ENCODE data around the gene JAG1. TPM values are rescaled to one million over a fixed set of nuclear protein-coding genes. Genes with fewer than 3 reads are reported as not detected.
A peak's percentile ranks its signal among the peaks of the same experiment; 100 is the strongest.
"Not testable (repeated sequence)": the region's sequence is repeated elsewhere in the genome, so short reads cannot be mapped to it uniquely, and the experiment has no call there.

Gene JAG1
- total and polyA plus RNA-seq, 4 experiments from 2014 or later, result 0.04 to 1.9 (median 0.45) TPM

- Mint-ChIP-seq H3K27ac (no peak overlapping the region), H3K9me3 (peaks cover 0 to 2% (median 0%) of the 10 kb centered on the region in 8 donors), H3K27me3 (no peaks in the 10 kb centered on the region), H3K4me1 (no peaks in the 10 kb centered on the region), H3K36me3 (peaks cover 9 to 33% of the 10 kb centered on the region in 2 donors), H3K4me3 (no peak overlapping the region)
- H3K27ac ChIP-seq (ENCODE audit: low read depth, low read length), result no peak overlapping the region
- intact Hi-C loops (cut with micrococcal nuclease), result no loop called here
- H3K9me3 ChIP-seq (ENCODE audit: control insufficient read depth in 1 of 2, low read length in 2 of 2), result no peaks in the 10 kb centered on the region
- ChIA-PET CTCF (ENCODE audit: partially characterized antibody) (no interaction called here), POLR2A (ENCODE audit: partially characterized antibody) (no interaction called here)
- H3K36me3 ChIP-seq (ENCODE audit: insufficient read depth, low read length), result no peaks in the 10 kb centered on the region
- H3K27me3 ChIP-seq (ENCODE audit: insufficient read depth, low read length), result no peaks in the 10 kb centered on the region
- DNase-seq, result no peak
- no peak overlapping the region for H3K4me3 ChIP-seq (ENCODE audit: low read length in 2 of 2)
- no peaks in the 10 kb centered on the region for H3K4me1 ChIP-seq (ENCODE audit: insufficient read depth, low read length)
These were observed 48.2 kb downstream of the JAG1 start for GRCh38 chr20:10625641-10626040.

GRCh38 chr20:10622657-10623418 is 51.0 kb downstream of the JAG1 start:
- intact Hi-C loops (cut with micrococcal nuclease), result no loop called here
- Histone ChIP-seq H3K36me3 (ENCODE audit: insufficient read depth, low read length) (no peaks in the 10 kb centered on the region), H3K27ac (ENCODE audit: low read depth, low read length) (no peak overlapping the region), H3K4me3 (ENCODE audit: low read length in 2 of 2) (no peak overlapping the region), H3K9me3 (ENCODE audit: control insufficient read depth in 1 of 2, low read length in 2 of 2) (no peaks in the 10 kb centered on the region), H3K4me1 (ENCODE audit: insufficient read depth, low read length) (no peaks in the 10 kb centered on the region), H3K27me3 (ENCODE audit: insufficient read depth, low read length) (no peaks in the 10 kb centered on the region)
- DNase-seq, result no peak
- H3K4me3 Mint-ChIP-seq, result no peak overlapping the region
- CTCF ChIA-PET (ENCODE audit: partially characterized antibody), result no interaction called here
- POLR2A ChIA-PET (ENCODE audit: partially characterized antibody), result no interaction called here
- H3K27me3 Mint-ChIP-seq, result no peaks in the 10 kb centered on the region
- H3K27ac Mint-ChIP-seq, result peak overlapping the region in 1 of 7 donors; percentile 32
- H3K4me1 Mint-ChIP-seq, result no peaks in the 10 kb centered on the region
- H3K36me3 Mint-ChIP-seq, result peaks cover 9 to 33% of the 10 kb centered on the region in 2 donors
- peaks cover 0 to 2% (median 0%) of the 10 kb centered on the region in 8 donors for H3K9me3 Mint-ChIP-seq

GRCh38 chr20:10621149-10621548 is 52.6 kb downstream of the JAG1 start:
- intact Hi-C loops (cut with micrococcal nuclease), result no loop called here
- POLR2A ChIA-PET (ENCODE audit: partially characterized antibody), result no interaction called here
- no peaks in the 10 kb centered on the region for H3K9me3 ChIP-seq (ENCODE audit: control insufficient read depth in 1 of 2, low read length in 2 of 2)
- H3K4me3 Mint-ChIP-seq, result no peak overlapping the region
- no peaks in the 10 kb centered on the region for H3K36me3 ChIP-seq (ENCODE audit: insufficient read depth, low read length)
- no peaks in the 10 kb centered on the region for H3K4me1 Mint-ChIP-seq
- no peak overlapping the region for H3K27ac Mint-ChIP-seq
- no peak for DNase-seq
- peaks cover 0 to 2% (median 0%) of the 10 kb centered on the region in 8 donors for H3K9me3 Mint-ChIP-seq
- no peaks in the 10 kb centered on the region for H3K4me1 ChIP-seq (ENCODE audit: insufficient read depth, low read length)
- no peak overlapping the region for H3K27ac ChIP-seq (ENCODE audit: low read depth, low read length)
- no peak overlapping the region for H3K4me3 ChIP-seq (ENCODE audit: low read length in 2 of 2)
- H3K27me3 ChIP-seq (ENCODE audit: insufficient read depth, low read length), result no peaks in the 10 kb centered on the region
- H3K27me3 Mint-ChIP-seq, result no peaks in the 10 kb centered on the region
- H3K36me3 Mint-ChIP-seq, result peaks cover 11 to 45% of the 10 kb centered on the region in 2 donors
- CTCF ChIA-PET (ENCODE audit: partially characterized antibody), result no interaction called here

- no peak for DNase-seq
- no peak overlapping the region for H3K27ac ChIP-seq (ENCODE audit: low read depth, low read length)
- Mint-ChIP-seq H3K9me3 (peaks cover 0 to 8% (median 0%) of the 10 kb centered on the region in 8 donors), H3K27ac (no peak overlapping the region), H3K4me1 (no peaks in the 10 kb centered on the region), H3K36me3 (peaks cover 16 to 47% of the 10 kb centered on the region in 2 donors), H3K4me3 (no peak overlapping the region), H3K27me3 (no peaks in the 10 kb centered on the region)
- H3K4me3 ChIP-seq (ENCODE audit: low read length in 2 of 2), result no peak overlapping the region
- intact Hi-C loops (cut with micrococcal nuclease), result no loop called here
- H3K36me3 ChIP-seq (ENCODE audit: insufficient read depth, low read length), result no peaks in the 10 kb centered on the region
- ChIA-PET POLR2A (ENCODE audit: partially characterized antibody) (no interaction called here), CTCF (ENCODE audit: partially characterized antibody) (no interaction called here)
- no peaks in the 10 kb centered on the region for H3K9me3 ChIP-seq (ENCODE audit: control insufficient read depth in 1 of 2, low read length in 2 of 2)
- H3K27me3 ChIP-seq (ENCODE audit: insufficient read depth, low read length), result no peaks in the 10 kb centered on the region
- no peaks in the 10 kb centered on the region for H3K4me1 ChIP-seq (ENCODE audit: insufficient read depth, low read length)
These were observed 54.4 kb downstream of the JAG1 start for GRCh38 chr20:10619427-10619826.

- Mint-ChIP-seq H3K9me3 (peaks cover 0 to 8% (median 0%) of the 10 kb centered on the region in 8 donors), H3K27ac (no peak overlapping the region), H3K36me3 (peaks cover 18 to 45% of the 10 kb centered on the region in 2 donors), H3K27me3 (no peaks in the 10 kb centered on the region), H3K4me1 (no peaks in the 10 kb centered on the region), H3K4me3 (no peak overlapping the region)
- no peaks in the 10 kb centered on the region for H3K36me3 ChIP-seq (ENCODE audit: insufficient read depth, low read length)
- H3K4me3 ChIP-seq (ENCODE audit: low read length in 2 of 2), result no peak overlapping the region
- no peaks in the 10 kb centered on the region for H3K27me3 ChIP-seq (ENCODE audit: insufficient read depth, low read length)
- ChIA-PET POLR2A (ENCODE audit: partially characterized antibody) (no interaction called here), CTCF (ENCODE audit: partially characterized antibody) (no interaction called here)
- intact Hi-C loops (cut with micrococcal nuclease), result no loop called here
- no peaks in the 10 kb centered on the region for H3K4me1 ChIP-seq (ENCODE audit: insufficient read depth, low read length)
- no peaks in the 10 kb centered on the region for H3K9me3 ChIP-seq (ENCODE audit: control insufficient read depth in 1 of 2, low read length in 2 of 2)
- no peak for DNase-seq
- no peak overlapping the region for H3K27ac ChIP-seq (ENCODE audit: low read depth, low read length)
These were observed 55.1 kb downstream of the JAG1 start for GRCh38 chr20:10618611-10619245.

- H3K4me3 Mint-ChIP-seq; intact Hi-C loops (cut with micrococcal nuclease); DNase-seq; H3K27ac Mint-ChIP-seq; H3K4me1 Mint-ChIP-seq; H3K36me3 ChIP-seq (ENCODE audit: insufficient read depth, low read length); H3K27ac ChIP-seq (ENCODE audit: low read depth, low read length); H3K9me3 Mint-ChIP-seq; H3K27me3 Mint-ChIP-seq; CTCF ChIA-PET (ENCODE audit: partially characterized antibody); H3K27me3 ChIP-seq (ENCODE audit: insufficient read depth, low read length); POLR2A ChIA-PET (ENCODE audit: partially characterized antibody); H3K4me1 ChIP-seq (ENCODE audit: insufficient read depth, low read length); H3K4me3 ChIP-seq (ENCODE audit: low read length in 2 of 2); H3K9me3 ChIP-seq (ENCODE audit: control insufficient read depth in 1 of 2, low read length in 2 of 2): not testable (repeated sequence)
- H3K36me3 Mint-ChIP-seq, result peaks cover 22 to 49% of the 10 kb centered on the region in 2 donors
These were observed 56.2 kb downstream of the JAG1 start for GRCh38 chr20:10617549-10618133.

GRCh38 chr20:10616212-10616611 is 57.6 kb downstream of the JAG1 start:
- H3K27ac ChIP-seq (ENCODE audit: low read depth, low read length), result no peak overlapping the region
- DNase-seq, result no peak
- no peaks in the 10 kb centered on the region for H3K36me3 ChIP-seq (ENCODE audit: insufficient read depth, low read length)
- CTCF ChIA-PET (ENCODE audit: partially characterized antibody), result no interaction called here
- peaks cover 0 to 6% (median 0%) of the 10 kb centered on the region in 8 donors for H3K9me3 Mint-ChIP-seq
- intact Hi-C loops (cut with micrococcal nuclease), result no loop called here
- H3K9me3 ChIP-seq (ENCODE audit: control insufficient read depth in 1 of 2, low read length in 2 of 2), result no peaks in the 10 kb centered on the region
- H3K4me3 ChIP-seq (ENCODE audit: low read length in 2 of 2), result no peak overlapping the region
- H3K4me3 Mint-ChIP-seq, result no peak overlapping the region
- peaks cover 18 to 49% of the 10 kb centered on the region in 2 donors for H3K36me3 Mint-ChIP-seq
- no peaks in the 10 kb centered on the region for H3K4me1 Mint-ChIP-seq
- no peaks in the 10 kb centered on the region for H3K4me1 ChIP-seq (ENCODE audit: insufficient read depth, low read length)
- no peaks in the 10 kb centered on the region for H3K27me3 ChIP-seq (ENCODE audit: insufficient read depth, low read length)
- H3K27ac Mint-ChIP-seq, result no peak overlapping the region
- POLR2A ChIA-PET (ENCODE audit: partially characterized antibody), result no interaction called here
- no peaks in the 10 kb centered on the region for H3K27me3 Mint-ChIP-seq
